A549 (cell line): ENCODE measurements around the gene DNAJC28.

ENCODE experiments used
- CTCF ChIP-seq: fragments of >200 bp; sonication (Bioruptor Twin); formaldehyde crosslinking; IDR thresholded peaks from 3 replicates; pipeline ENCODE4 v1.5.1; 2016
- EP300 ChIP-seq, 2 experiments: fragments of >200 bp; sonication (Bioruptor Twin); formaldehyde crosslinking; IDR thresholded peaks; 2 replicates in 1 of 2; 3 replicates in 1 of 2; pipeline ENCODE4 v1.6.1; 2016 to 2017
- HDAC2 ChIP-seq: fragments of 200-600 bp; sonication (generic); IDR thresholded peaks from 2 replicates; pipeline ENCODE4 v1.6.1; 2016
- HOXA7 ChIP-seq: fragments of 250-450 bp; sonication (Bioruptor Pico); IDR thresholded peaks from 2 replicates; pipeline ENCODE4 v1.5.0; 2020; ENCODE audit warnings: mild to moderate bottlenecking, moderate library complexity
- KDM1A ChIP-seq: fragments of 200-600 bp; sonication (generic); IDR thresholded peaks from 2 replicates; pipeline ENCODE4 v1.6.1; 2016; ENCODE audit warnings: low read depth, mild to moderate bottlenecking
- KDM5A ChIP-seq: fragments of 200-600 bp; sonication (generic); IDR thresholded peaks from 2 replicates; pipeline ENCODE4 v1.6.1; 2016; ENCODE audit warnings: antibody characterized with exemption, mild to moderate bottlenecking
- NFE2L2 ChIP-seq: fragments of 150-350 bp; conservative IDR thresholded peaks from 2 replicates; pipeline ENCODE4 v1.6.1; 2014; ENCODE audit warnings: low read length
- PHF8 ChIP-seq: fragments of 200-600 bp; sonication (generic); IDR thresholded peaks from 2 replicates; pipeline ENCODE4 v1.6.1; 2016; ENCODE audit warnings: low read depth, mild to moderate bottlenecking, antibody characterized with exemption, moderate library complexity, borderline replicate concordance
- POLR2A ChIP-seq: IDR thresholded peaks from 2 replicates; pipeline ENCODE4 v1.6.1; 2012; ENCODE audit warnings: mild to moderate bottlenecking, low read length
- RARB ChIP-seq: fragments of 250-450 bp; sonication (Bioruptor Pico); IDR thresholded peaks from 2 replicates; pipeline ENCODE4 v1.8.0; 2021; ENCODE audit warnings: mild to moderate bottlenecking, moderate library complexity
- RCOR1 ChIP-seq: fragments of 150-350 bp; IDR thresholded peaks from 2 replicates; pipeline ENCODE4 v1.6.1; 2014; ENCODE audit warnings: antibody characterized with exemption, low read length, low read depth
- RNF2 ChIP-seq: fragments of 200-600 bp; sonication (generic); IDR thresholded peaks from 2 replicates; pipeline ENCODE4 v1.6.1; 2016; ENCODE audit warnings: low read depth, mild to moderate bottlenecking, antibody characterized with exemption, moderate library complexity, borderline replicate concordance
- ZFP36 ChIP-seq: fragments of 450-650 bp; IDR thresholded peaks from 2 replicates; pipeline ENCODE4 v1.6.1; 2014; ENCODE audit warnings: borderline replicate concordance; ENCODE audit not compliant: partially characterized antibody
- TF ChIP-seq, protein P1 (sequence below): fragments of 200-600 bp; sonication (generic); IDR thresholded peaks from 2 replicates; pipeline ENCODE4 v1.6.1; 2016; ENCODE audit warnings: antibody characterized with exemption, mild to moderate bottlenecking, moderate library complexity

GRCh38 chr21:33461538-33462250 lies 29.8 kb downstream of the DNAJC28 start:
- TF ChIP-seq POLR2A = no peak
- TF ChIP-seq RARB (CRISPR knock-in tag) = no peak
- no peak for TF ChIP-seq NFE2L2
- TF ChIP-seq EP300 (IDR thresholded peaks at IDR 0.05) = no peak
- TF ChIP-seq, protein P1, sequence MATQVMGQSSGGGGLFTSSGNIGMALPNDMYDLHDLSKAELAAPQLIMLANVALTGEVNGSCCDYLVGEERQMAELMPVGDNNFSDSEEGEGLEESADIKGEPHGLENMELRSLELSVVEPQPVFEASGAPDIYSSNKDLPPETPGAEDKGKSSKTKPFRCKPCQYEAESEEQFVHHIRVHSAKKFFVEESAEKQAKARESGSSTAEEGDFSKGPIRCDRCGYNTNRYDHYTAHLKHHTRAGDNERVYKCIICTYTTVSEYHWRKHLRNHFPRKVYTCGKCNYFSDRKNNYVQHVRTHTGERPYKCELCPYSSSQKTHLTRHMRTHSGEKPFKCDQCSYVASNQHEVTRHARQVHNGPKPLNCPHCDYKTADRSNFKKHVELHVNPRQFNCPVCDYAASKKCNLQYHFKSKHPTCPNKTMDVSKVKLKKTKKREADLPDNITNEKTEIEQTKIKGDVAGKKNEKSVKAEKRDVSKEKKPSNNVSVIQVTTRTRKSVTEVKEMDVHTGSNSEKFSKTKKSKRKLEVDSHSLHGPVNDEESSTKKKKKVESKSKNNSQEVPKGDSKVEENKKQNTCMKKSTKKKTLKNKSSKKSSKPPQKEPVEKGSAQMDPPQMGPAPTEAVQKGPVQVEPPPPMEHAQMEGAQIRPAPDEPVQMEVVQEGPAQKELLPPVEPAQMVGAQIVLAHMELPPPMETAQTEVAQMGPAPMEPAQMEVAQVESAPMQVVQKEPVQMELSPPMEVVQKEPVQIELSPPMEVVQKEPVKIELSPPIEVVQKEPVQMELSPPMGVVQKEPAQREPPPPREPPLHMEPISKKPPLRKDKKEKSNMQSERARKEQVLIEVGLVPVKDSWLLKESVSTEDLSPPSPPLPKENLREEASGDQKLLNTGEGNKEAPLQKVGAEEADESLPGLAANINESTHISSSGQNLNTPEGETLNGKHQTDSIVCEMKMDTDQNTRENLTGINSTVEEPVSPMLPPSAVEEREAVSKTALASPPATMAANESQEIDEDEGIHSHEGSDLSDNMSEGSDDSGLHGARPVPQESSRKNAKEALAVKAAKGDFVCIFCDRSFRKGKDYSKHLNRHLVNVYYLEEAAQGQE = no peak
- no peak for TF ChIP-seq CTCF
- no peak for TF ChIP-seq HOXA7 (CRISPR knock-in tag)
- no peak for TF ChIP-seq RCOR1
- TF ChIP-seq KDM1A = no peak
- TF ChIP-seq HDAC2 = no peak
- no peak for TF ChIP-seq RNF2
- TF ChIP-seq ZFP36 = no peak
- no peak for TF ChIP-seq PHF8
- no peak for TF ChIP-seq KDM5A
